ENCODE results near the gene ADGRG1.
A peak's percentile ranks its signal among the peaks of the same experiment; 100 is the strongest.

Gene ADGRG1

DNA sequence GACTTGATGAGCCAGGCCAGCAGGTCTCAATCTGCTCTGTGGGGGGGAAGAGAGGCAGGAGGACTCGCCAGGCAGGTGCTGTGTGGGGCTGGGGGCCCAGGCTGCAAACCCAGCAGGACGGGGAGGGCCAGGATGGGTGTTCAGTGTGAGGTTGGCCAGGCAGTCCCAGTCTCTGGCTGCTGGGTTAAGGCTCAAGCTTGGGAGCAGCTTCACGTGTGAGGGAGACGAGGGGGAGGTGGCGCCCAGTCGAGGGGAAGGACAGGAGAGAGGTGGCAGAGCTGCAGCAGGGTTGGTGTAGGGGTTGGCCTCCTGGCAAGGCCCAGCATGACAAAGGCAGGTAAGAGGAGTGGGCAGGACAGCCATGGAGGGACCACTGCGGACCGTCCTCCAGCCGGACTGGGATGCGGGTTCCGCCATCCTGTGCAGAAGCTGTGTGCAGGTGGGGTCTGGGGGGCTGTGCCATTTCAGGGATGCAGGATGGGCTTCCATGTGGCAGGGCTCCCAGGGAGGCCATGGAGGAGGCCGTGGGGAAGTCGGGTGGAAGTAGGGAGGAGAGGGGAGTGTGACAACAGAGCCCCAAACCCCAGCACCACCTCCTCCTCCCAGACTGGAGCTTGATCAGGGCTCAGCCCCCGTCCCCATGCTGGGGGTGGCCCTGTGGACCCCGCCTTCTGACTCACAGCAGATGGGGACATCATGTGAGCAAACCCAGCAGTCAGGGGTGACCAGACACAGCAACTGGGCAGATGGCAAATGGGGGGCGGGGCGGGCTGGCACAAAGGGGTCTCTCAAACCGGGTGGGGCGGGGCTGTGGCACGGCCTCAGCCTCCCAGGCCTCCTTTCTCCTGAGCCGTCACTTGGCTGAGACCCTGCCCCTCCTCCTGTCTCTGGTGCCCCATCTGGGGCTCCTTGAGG is 2.8 kb downstream of the ADGRG1 start:
- no peak overlapping the region for H3K4me3 ChIP-seq (ENCODE audit: low read length)
- no peak for DNase-seq (ENCODE audit: low read depth, low spot score)

DNA sequence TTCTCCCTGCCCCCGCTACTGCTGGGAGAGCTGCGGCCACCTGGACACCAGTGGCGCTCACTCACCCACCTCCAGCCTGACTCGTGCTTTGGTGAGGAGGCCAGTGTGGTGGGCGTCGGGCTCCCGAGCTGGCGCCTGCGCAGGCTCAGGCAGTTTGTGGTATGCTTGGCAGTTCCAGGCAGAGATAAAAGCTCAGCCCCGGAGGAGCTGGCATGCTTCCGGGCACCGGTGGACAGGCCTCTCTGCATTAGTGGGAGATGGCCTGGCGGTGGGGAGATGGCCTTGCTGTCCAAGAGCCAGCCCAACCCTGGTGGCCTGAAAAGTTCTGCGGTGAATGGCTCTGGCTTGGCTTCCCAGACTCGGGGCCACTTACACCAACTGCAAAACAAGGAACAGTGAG is 4.1 kb downstream of the ADGRG1 start:
- no peak for DNase-seq (ENCODE audit: low read depth, low spot score)
- H3K4me3 ChIP-seq (ENCODE audit: low read length): no peak overlapping the region

DNA sequence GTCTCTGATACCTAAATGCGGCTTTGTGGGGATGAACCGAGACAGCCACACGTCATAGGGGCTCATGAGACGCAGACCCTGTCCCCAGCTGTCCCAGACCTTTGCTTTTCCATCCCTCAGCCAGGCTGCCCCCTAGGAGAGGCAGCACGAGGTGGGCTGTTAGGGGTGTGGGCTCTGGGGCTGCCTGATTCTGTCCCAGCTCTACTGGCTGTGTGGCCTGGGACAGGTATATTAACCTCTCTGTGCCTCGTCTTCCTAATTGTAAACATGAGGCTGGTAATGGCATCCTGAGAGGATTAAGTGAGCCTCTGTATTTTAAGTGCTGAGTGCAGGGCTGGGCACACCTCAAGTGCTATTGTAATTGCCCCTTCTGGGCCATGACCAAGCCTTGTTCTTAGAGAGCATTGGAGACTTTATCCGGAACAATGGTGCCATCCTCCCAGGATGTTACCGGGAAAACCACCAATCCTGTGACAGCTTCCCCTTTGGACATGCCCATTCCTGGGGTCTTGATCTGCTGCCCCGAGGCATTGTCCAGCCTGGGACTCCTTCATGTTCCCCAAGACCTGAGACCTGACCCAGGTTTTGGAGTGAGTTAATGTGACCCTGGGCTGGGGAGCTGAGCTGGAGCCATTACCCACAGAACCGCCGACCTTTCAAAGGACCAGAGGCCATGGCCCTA is 5.1 kb downstream of the ADGRG1 start:
- no peak overlapping the region for H3K4me3 ChIP-seq (ENCODE audit: low read length)

DNA sequence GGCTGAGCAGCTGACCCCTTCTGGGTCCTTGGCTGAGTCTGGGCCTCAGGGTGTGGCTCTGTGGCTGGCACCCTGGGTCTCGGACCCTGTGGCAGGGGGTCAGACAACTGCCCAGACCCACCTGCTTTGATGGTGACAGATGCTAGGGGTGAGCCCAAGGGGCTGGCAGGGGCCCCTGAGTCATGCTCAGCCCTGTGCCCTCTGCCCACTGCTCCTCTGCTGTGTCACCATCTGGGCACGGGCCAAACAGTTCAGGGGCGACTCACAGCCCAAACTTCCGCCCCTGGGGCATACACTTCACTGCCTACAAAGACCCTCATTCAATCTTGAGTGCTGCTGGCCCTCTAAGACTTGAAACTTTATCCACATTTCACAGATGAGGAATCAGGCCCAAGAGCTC is 5.7 kb downstream of the ADGRG1 start:
- H3K4me3 ChIP-seq (ENCODE audit: low read length): no peak overlapping the region
- no peak for DNase-seq (ENCODE audit: low read depth, low spot score)

More for the DNA sequence above, 5.1 kb downstream of the ADGRG1 start:
- DNase-seq (ENCODE audit: low read depth, low spot score): no peak

DNA sequence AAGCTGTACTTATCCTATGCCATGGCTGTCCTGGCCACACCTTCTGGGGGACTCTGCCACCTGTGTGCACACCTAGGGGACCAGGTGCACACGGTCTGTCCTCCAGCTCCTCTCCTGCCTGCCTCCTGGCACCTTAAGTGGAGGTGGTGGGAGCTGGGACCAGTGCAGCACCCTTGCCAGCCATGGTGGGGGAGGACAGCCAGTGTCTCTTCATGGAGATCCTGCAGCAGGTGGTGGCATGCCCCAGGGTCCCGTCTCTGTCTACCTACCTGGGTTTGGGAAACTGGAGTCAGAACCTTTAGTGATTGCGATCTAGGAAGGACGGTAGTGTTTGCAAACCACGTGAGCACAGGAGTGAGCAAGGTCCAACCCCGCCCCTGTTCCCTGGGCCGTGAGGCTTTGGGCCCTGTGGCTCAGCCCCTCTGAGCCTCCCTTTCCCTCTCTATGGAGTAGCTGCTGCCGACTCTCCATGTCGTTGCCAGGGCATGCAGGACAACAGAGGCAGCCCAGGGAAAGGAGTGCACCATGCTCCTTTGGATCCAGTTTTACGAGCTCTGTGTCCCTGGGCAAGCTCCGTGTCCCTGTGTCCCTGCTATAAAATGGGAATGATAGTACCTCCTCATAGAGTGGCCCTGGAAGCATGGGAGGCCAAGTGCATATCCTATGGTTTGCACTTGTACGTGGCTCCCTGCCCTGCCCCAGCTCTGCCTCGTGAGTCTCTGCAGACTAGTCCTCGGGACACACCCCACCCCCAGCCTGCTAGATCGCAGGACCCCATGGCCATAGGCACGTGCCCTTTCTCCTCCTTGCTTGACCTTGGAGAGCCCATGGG is 7.1 kb downstream of the ADGRG1 start:
- no peak for DNase-seq (ENCODE audit: low read depth, low spot score)
- H3K4me3 ChIP-seq (ENCODE audit: low read length): no peak overlapping the region

DNA sequence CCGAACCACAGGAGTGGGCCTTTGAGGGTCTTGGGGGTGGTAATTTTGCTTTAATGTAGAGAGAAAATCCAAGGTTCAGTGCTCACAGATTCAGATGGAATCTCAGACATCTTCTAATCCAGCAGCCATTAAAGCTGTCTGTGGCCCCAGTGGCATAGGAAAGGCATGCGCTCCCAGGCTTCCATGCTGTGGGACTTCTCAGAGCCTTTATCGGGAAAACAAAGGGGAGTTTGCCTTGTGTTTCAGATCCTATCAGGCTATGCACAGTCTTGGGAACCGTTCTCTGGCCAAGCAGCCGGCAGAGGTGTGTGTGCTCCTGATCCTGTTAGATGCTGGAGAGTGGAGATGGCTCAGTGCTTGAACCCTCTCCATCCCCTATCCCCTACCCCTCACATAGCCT is 7.8 kb downstream of the ADGRG1 start:
- H3K4me3 ChIP-seq (ENCODE audit: low read length): no peak overlapping the region
- no peak for DNase-seq (ENCODE audit: low read depth, low spot score)

DNA sequence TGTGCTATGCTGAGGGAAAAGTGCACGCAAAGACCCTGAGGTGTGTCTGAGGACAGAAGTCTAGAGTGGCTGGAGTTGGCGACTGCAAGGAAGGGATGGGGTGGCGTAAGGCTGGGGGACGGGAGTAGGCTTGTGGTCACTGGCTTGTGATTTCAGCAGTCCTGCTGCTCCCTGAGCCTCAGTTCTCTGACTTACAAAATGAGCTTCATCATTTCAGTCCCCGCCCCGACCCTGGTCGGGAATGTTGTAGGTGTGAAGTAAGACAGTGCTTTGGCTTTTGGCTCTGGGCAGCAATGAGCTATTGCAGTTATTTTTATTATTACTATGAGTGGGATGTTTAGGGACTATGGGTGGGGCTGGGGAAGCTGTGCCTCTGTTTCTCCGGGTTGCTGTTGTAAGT is 8.6 kb downstream of the ADGRG1 start:
- DNase-seq (ENCODE audit: low read depth, low spot score): no peak
- H3K4me3 ChIP-seq (ENCODE audit: low read length): no peak overlapping the region

DNA sequence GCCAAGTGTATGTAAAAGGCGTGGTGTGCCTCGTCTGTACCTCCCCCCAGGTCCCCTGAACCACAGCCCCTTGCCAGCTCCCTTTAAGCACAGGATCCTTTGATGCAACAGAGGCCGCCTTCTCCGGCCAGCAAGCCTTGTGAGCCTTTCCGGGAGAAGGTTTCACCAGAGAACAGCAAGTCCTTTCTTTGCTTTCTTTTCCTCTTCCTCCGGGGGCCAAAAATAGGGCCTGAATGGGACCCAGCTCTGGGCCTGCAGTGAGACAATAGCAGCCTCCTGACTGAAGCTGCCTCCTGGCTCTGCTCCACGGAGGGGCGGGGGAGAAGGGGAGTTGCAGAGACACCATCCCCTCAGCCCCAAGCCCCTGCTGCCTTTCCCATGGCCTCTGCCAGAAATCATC is 9.0 kb downstream of the ADGRG1 start:
- DNase-seq (ENCODE audit: low read depth, low spot score): no peak
- no peak overlapping the region for H3K4me3 ChIP-seq (ENCODE audit: low read length)

DNA sequence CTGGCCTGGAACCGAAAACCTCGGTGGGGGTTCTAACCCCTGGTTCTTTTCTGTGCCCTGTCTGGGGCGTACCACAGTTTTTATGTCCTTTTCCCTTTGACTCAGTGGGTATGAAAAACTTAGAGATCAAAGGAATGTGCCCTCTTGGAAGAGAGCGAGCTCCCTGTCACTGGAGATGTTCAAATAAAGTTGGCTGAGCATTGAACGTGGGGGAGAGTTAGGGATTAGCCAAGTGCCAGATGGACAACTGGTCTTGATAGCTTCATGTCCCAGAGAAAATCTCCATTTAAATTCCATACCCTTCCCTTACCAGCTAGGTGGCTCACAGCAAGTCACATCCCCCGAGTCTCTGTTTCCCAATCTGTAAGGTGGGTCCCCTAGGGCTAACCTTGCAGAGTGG is 9.5 kb downstream of the ADGRG1 start:
- DNase-seq (ENCODE audit: low read depth, low spot score): no peak
- no peak overlapping the region for H3K4me3 ChIP-seq (ENCODE audit: low read length)

DNA sequence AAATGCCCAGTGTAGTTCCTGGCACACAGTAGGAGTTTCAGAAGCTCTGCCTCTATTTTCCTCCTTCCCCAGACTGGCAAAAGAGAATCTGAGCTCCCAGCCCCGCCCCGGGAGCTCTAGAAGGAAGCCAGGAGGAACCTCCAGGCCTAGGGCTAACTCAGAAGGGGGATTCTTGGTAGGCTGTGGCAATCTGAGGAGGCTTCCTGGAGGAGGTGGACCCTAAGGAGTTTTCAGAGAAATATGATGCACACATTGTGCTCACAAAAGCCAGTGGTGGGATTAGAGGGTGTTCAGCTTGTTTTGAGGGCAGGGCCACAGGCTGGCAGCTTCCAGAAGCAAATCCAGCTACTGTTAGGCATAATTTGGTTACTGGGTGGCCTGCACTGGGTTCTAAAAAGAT is 10.0 kb downstream of the ADGRG1 start:
- no peak for DNase-seq (ENCODE audit: low read depth, low spot score)
- no peak overlapping the region for H3K4me3 ChIP-seq (ENCODE audit: low read length)

DNA sequence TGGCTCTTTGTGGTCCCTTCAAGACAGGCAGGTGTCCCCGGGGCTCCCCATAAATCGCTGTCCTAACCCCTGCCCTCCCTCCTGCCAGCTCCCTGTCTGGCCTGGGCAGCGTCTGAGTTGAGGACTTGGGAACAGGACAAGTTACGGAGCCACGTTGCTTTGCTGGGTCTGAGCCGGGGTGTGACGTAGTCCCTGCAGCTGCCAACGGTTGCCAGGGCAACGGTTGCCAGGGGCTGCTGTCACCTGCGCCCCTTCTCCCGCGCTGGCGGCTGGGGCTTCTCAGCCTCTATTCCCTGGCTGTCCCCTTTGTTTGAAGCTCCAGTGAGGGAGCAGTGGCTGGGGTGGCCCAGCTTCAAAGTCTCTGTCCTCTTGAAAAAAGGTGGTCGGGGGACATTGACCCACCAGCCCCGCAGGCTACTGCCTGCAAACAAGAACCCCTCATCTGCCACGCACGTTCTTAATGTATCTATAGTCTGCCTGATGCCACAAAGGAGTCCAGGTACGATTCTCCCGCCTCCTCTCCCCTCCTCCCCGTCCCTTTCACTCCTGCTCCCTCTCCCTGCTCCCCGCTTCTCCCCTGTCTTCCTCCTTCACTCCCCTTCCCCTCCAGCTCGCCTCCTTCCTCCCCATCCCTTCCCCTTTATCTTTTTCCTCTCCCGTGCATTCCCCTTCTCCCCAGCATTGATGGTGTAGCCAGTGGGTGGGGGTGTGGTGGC is 10.9 kb downstream of the ADGRG1 start:
- peak overlapping the region; percentile 25 for H3K4me3 ChIP-seq (ENCODE audit: low read length)
- DNase-seq (ENCODE audit: low read depth, low spot score): peak; percentile 85

DNA sequence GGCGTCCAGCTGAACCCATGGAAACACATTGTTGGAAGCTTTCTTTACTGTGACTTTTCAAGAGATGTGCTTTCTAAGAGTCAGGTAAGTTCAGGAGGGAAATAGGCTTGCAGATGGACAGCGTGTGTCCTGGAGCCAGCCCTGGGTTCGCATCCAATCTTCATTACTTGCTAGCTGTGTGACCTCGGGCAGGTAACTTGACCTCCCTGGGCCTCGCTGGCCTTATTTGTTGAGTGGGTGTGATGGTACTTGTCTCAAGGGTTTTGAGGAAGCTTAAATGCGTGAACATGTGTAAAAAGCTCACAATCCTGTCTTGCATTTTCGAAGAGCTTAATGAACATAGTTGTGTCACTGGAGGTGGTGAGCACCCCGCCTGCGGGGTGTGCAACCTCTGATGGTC is 11.8 kb downstream of the ADGRG1 start:
- no peak for DNase-seq (ENCODE audit: low read depth, low spot score)
- no peak overlapping the region for H3K4me3 ChIP-seq (ENCODE audit: low read length)

DNA sequence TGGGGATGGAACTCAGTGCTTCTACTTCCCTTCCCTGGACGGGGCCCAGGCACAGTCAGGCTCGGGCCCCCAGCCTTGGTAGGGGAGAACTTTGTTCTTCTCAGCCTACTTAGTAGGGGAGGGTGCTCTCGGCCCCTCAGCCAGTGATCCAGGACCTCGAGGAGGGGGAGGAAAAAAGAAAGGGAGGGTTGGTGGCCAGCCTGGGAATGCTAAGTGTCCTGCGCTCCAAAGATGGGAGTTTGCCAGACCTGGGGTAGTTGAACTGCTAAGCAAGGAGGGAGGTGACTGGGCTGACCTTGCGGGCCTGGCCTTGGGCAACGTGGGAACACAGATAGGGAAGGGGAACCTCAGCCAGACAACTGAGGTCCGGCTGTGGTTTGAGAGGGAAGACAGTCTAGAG is 12.2 kb downstream of the ADGRG1 start:
- no peak for DNase-seq (ENCODE audit: low read depth, low spot score)
- no peak overlapping the region for H3K4me3 ChIP-seq (ENCODE audit: low read length)

DNA sequence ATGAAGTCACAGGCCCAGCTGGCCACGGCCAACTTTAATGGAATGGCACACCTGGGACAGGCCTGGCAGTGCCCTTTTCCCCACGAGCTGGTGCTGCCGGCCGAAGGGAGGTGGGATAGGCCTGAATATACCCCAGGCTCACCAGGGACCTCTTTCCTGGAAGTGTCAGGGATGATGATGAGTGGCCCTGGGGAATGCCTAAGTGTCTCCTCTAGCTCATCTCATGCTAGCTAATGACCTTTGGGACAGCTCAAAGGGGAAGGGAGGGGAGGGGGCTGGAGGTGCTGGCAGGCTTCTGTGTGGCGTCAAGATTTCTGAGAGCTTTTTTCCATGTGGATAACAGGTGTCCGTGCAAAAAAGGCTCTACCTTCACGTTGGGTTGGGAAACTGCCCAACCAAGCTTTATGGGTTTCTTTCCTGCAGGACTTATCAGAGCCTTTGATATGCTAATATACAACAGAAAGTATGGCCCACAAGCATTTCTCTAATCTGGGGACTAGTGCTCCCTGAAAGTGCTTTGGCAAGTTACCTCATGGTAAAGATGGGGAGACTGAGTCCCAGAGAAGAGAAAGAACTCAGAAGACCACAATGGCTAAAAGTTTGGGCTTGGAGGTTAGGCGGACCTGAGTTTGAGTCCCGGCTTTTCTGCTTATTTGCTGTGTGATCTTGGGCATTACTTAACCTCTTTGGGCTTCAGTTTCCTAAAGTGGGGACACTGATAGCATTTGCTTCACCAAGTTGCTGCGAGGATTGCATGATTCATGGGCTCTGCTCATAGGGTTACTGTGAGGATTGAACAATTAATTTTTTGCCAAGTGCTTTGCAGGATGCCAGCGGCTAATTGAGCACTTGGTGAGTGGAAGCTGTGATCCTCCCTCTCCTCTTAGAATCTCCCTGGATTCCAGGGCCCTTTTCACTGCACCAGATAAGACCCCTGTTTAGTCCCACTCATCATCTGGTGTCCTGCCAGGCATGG is 14.0 kb downstream of the ADGRG1 start:
- no peak overlapping the region for H3K4me3 ChIP-seq (ENCODE audit: low read length)
- DNase-seq (ENCODE audit: low read depth, low spot score): no peak

DNA sequence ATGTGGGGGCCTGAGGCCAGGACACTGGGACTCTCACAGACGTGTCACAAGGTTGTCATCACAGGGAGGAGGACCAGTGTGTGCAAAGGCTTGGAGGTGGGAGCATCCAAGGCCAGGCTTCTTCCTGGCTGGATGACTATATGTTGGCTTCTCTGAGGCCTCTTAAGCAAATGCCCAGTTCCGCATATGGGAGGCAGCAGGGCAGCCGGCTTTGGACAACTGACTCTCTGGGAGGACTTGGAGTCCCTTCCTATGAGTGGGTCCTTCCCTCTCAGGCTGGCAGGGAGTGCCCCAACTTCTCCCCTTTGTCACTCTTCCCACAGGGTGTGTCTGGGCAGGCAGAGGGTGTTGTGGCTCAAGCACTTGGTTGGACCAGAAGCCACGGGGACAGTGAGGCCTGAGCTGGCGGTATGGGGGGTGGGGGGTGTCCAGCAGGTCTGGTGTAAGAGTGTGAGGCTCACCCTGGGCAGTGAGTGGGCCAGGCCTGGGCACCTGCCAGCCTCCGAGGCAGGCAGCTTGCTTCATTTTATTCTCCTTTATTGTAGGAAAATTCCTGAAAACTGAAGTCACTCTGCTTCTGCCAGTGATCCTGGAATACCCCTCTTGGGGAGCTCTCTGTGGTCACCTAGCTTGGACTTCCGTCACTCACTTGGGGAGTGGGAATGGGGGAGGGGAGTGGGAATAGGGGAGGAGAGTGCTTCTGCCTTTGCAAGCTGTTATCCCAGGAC is 14.9 kb downstream of the ADGRG1 start:
- no peak for DNase-seq (ENCODE audit: low read depth, low spot score)
- H3K4me3 ChIP-seq (ENCODE audit: low read length): no peak overlapping the region

DNA sequence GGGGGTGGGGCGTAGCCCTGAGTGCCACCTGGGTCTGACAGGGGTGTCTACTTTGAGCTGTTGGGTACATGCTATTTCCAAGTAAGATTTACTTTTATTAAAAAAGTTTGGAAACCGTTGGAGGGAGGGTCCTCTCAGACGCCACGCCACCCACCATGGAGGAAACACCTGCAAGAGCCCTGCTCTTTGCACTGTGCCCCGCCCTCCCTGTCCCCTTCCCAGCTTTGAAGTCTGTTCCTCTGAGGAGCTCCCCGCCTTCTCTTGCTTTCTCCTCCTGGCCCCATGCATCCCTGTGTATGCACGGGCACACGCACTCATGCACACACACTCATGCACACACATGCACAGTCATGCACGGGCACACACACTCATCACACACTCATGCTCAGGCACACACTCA is 15.5 kb downstream of the ADGRG1 start:
- peak overlapping the region; percentile 37 for H3K4me3 ChIP-seq (ENCODE audit: low read length)
- peak; percentile 92 for DNase-seq (ENCODE audit: low read depth, low spot score)

DNA sequence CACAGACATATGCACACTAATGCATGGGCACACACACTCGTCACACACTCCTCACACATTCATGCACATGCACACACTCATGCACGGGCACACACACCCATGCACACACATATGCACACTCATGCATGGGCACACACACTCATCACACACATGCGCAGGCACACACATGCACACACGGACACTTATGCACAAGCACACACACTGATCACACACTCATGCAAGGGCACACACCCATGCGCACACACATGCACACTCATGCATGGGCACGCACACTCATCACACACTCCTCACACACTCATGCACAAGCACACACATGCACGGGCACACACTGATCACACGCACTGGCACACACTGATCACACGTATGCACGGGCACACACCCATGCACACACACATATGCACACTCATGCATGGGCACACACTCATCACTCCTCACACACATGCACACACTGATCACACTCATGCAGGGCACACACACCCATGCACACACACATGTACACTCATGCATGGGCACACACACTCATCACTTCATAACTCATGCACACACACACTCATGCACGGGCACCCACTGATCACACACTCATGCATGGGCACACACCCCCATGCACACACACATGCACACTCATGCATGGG is 16.1 kb downstream of the ADGRG1 start:
- H3K4me3 ChIP-seq (ENCODE audit: low read length): peak overlapping the region; percentile 37
- DNase-seq (ENCODE audit: low read depth, low spot score): no peak
